Measurements from ENCODE around the gene GLRX5. TPM values are rescaled to one million over a fixed set of nuclear protein-coding genes. Genes with fewer than 3 reads are reported as not detected.

The GLRX5 gene
- total RNA-seq, 1 experiment from 2014 or later = 62.2 TPM

DNA sequence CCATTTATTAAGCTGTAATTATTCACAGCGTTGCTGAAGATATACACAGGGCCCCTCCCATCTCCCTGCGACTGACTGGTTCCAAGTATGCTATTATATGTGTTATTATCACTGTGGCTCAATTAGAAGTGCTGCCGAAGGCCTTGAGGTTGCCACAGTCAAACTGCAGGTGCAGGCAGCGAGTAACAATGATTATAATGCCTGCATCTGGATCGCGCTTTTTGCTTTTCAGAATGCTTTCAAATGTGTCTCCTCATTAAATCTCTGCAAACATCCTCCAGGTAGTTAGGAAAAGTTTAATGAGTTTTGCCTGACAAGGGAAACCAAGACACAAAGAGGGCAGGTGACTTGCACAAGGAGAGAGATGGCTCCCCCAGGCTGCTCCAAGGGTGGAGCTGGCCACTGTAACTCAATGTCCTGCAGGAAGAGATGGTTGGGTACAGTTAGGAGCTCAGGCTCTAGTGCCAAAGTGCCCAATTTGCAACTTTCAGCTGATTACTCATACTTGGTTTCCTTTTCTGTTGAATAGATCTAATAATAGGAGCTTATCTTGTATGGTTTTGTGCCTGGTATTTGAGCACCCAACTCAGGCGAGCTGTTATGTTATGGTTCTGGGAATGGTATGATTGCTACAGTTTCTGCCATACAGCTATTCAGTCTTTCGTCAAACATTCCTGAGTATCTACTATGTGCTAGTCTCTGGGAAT lies 16.7 kb upstream of the GLRX5 start:
- Histone ChIP-seq H3T11ph (ENCODE audit: low read length) (no peak overlapping the region), H4K8ac (replicated peaks; ENCODE audit: insufficient read length, low read depth, low read length) (no peak overlapping the region), H4K20me1 (ENCODE audit: control insufficient read depth, insufficient read depth, insufficient read length) (no peaks in the 10 kb centered on the region), H3K9ac (ENCODE audit: extremely low read depth, insufficient read length, low read length) (no peak overlapping the region), H2AFZ (ENCODE audit: low read length) (no peak overlapping the region), H3K9me3 (ENCODE audit: control insufficient read depth, low read depth, low read length) (no peaks in the 10 kb centered on the region), H3K56ac (ENCODE audit: insufficient read length, low read depth, low read length) (no peak overlapping the region), H4K5ac (ENCODE audit: insufficient read length, low read depth, low read length) (no peak overlapping the region), H2BK12ac (ENCODE audit: insufficient read length, low read depth, low read length) (no peak overlapping the region), H3K23me2 (ENCODE audit: insufficient read length, low read depth, low read length, poor library complexity, severe bottlenecking) (peaks cover 6% of the 10 kb centered on the region), H2BK20ac (ENCODE audit: low read depth, low read length, poor library complexity, severe bottlenecking) (no peak overlapping the region), H3K4me1 (ENCODE audit: insufficient read depth, low read length) (no peaks in the 10 kb centered on the region), H3K79me1 (ENCODE audit: insufficient read depth, low read depth, low read length, poor library complexity, severe bottlenecking) (no peaks in the 10 kb centered on the region), H3K14ac (ENCODE audit: insufficient read depth, low read length) (no peak overlapping the region), H3K27me3 (ENCODE audit: insufficient read depth, low read length) (peaks cover 12% of the 10 kb centered on the region), H3K79me2 (ENCODE audit: insufficient read depth, low read length) (no peaks in the 10 kb centered on the region), H3K4me2 (ENCODE audit: insufficient read depth, insufficient read length, low read length) (no peak overlapping the region), H2BK15ac (ENCODE audit: low read depth, low read length) (no peak overlapping the region), H3K4ac (ENCODE audit: low read depth, low read length) (no peak overlapping the region), H2BK120ac (ENCODE audit: low read depth, low read length, poor library complexity, severe bottlenecking) (no peak overlapping the region), H2AK5ac (ENCODE audit: insufficient read length, low read length) (no peak overlapping the region), H3K23ac (ENCODE audit: insufficient read length, low read depth, low read length) (no peak overlapping the region), H4K91ac (ENCODE audit: insufficient read length, low read depth, low read length) (no peak overlapping the region), H3K18ac (ENCODE audit: insufficient read length, low read depth, low read length) (no peak overlapping the region), H2BK5ac (ENCODE audit: insufficient read length, low read length) (no peak overlapping the region), H3K27ac (ENCODE audit: insufficient read length, low read depth, low read length) (no peak overlapping the region)
- Mint-ChIP-seq H3K36me3 (ENCODE audit: insufficient read depth in 1 of 3, low read depth in 3 of 3) (no peaks in the 10 kb centered on the region), H3K27ac (no peak overlapping the region), H3K27me3 (ENCODE audit: low read depth) (peaks cover 60% of the 10 kb centered on the region), H3K9me3 (no peaks in the 10 kb centered on the region), H3K4me3 (no peak overlapping the region), H3K4me1 (peaks cover 10 to 18% of the 10 kb centered on the region in 2 experiments)
- TF ChIP-seq, protein P1, sequence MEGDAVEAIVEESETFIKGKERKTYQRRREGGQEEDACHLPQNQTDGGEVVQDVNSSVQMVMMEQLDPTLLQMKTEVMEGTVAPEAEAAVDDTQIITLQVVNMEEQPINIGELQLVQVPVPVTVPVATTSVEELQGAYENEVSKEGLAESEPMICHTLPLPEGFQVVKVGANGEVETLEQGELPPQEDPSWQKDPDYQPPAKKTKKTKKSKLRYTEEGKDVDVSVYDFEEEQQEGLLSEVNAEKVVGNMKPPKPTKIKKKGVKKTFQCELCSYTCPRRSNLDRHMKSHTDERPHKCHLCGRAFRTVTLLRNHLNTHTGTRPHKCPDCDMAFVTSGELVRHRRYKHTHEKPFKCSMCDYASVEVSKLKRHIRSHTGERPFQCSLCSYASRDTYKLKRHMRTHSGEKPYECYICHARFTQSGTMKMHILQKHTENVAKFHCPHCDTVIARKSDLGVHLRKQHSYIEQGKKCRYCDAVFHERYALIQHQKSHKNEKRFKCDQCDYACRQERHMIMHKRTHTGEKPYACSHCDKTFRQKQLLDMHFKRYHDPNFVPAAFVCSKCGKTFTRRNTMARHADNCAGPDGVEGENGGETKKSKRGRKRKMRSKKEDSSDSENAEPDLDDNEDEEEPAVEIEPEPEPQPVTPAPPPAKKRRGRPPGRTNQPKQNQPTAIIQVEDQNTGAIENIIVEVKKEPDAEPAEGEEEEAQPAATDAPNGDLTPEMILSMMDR (conservative IDR thresholded peaks at IDR 0.05) = no peak
- WGBS (ENCODE audit: extremely low coverage, insufficient read length, low lambda C conversion rate) = no CpG with 5 or more reads among the region's 8 CpGs
- DNase-seq = no peak
